T1000 (cell line): ENCODE measurements around the gene DOC2A.

ENCODE experiments used
- DNase-seq: peaks from one replicate; lab custom pipeline; 2025; ENCODE audit warnings: mixed read lengths; lab: John Stamatoyannopoulos, UW

Gene DOC2A

GRCh38 chr16:29989111-29989858, 21.5 kb downstream of the DOC2A start:
- no peak for DNase-seq

DNA sequence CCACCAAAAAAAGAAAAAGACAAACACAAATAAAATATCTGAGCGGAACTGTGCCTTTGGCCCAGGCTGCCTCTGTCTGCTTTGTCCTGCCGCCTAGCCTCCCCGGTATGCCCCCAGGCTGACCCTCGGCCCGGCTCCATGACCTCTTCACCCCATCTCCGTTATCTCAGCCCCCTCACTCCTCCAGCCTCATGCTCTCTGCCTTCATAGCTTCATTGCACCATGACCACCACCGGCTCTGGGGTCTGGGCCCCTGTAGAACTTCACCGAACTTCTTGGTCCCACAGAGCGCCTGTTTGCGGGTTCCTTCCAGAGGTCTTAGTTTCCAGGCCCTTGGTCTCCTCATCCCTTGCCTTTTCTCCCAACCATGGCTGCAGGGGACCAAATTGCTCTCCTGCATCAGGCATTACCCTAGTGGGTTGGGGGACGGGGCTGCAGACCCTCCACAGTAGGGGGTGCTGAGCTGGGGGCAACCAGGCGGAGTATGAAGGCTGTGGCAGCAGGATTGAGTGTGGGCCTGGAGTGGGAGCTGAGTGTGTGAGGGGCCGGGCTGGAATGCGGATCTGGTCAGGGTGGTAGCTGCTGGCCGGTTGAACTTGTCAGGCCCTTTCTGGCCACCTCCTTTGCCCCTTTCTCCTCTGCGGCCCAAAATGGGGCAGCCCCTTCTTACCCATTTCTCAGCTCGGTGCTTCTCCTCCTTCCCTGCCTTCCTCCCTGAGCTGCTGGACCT, 22.3 kb downstream of the DOC2A start:
- DNase-seq = no peak

DNA sequence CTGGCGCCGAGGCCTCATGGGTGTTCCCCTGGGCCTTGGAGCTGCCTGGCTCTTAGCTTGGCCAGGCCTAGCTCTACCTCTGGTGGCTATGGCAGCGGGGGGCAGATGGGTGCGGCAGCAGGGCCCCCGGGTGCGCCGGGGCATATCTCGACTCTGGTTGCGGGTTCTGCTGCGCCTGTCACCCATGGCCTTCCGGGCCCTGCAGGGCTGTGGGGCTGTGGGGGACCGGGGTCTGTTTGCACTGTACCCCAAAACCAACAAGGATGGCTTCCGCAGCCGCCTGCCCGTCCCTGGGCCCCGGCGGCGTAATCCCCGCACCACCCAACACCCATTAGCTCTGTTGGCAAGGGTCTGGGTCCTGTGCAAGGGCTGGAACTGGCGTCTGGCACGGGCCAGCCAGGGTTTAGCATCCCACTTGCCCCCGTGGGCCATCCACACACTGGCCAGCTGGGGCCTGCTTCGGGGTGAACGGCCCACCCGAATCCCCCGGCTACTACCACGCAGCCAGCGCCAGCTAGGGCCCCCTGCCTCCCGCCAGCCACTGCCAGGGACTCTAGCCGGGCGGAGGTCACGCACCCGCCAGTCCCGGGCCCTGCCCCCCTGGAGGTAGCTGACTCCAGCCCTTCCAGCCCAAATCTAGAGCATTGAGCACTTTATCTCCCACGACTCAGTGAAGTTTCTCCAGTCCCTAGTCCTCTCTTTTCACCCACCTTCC, 23.3 kb downstream of the DOC2A start:
- no peak for DNase-seq

DNA sequence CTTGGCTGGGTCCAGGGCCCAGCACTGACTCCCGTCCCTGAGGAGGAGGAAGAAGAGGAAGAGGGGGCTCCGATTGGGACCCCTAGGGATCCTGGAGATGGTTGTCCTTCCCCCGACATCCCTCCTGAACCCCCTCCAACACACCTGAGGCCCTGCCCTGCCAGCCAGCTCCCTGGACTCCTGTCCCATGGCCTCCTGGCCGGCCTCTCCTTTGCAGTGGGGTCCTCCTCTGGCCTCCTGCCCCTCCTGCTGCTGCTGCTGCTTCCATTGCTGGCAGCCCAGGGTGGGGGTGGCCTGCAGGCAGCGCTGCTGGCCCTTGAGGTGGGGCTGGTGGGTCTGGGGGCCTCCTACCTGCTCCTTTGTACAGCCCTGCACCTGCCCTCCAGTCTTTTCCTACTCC, 23.9 kb downstream of the DOC2A start:
- DNase-seq = no peak

DNA sequence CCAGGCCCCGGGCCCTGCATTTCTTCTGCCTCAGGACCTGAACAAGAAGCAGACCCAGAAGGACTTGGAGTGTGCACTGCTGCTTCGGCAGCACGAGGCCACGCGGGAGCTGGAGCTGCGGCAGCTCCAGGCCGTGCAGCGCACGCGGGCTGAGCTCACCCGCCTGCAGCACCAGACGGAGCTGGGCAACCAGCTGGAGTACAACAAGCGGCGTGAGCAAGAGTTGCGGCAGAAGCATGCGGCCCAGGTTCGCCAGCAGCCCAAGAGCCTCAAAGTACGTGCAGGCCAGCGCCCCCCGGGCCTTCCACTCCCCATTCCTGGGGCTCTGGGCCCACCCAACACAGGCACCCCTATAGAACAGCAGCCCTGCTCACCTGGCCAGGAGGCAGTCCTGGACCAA, 24.6 kb downstream of the DOC2A start:
- no peak for DNase-seq

GRCh38 chr16:29985271-29985811, 25.5 kb downstream of the DOC2A start:
- DNase-seq = no peak

DNA sequence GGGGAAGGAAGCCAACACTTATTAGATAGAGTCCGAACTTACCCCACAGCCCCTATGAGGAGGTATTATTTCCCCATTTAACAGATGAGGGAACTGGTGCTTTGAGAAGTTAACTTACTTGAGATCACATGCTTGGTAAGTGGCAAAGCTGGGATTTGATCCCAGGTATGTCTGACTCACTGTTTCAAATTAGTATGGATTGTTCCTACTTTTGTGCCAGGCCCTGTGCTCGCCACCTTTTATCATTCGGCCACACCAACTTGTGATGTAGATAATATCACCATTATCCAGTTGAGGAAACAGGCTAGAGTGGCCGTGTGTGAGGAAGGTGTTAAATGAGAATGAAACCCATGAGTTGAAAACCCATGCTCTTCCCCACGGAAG, 26.1 kb downstream of the DOC2A start:
- DNase-seq = no peak

DNA sequence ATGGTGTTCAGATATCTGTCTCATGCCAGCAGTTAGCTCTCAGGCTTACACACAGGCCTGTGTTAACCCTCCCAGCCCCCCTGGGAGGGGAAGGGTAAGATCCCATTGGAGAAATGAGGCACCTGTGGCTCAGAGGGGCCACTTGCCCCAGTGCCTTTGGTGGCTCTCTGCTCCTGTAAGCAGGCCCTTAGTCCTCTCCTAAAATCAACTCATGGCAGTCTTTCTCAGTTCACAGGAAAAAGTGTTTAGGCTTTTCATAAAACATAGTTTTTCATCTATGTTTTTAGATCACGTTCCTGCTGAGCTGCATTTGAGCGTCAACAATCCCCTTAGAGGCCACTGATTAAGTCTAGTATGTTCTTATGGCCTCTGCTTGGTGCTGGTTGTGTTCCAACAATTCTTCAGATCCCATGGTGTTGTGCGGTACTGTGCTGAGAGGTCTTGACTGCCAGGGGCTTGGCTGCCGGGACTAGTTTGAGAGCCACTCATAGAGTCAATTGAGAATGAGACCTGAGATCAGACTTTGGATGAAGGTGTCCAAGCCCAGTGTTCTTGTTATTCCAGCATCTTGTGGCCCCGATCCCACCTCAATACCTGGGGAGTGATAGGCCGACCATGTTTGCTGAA, 26.6 kb downstream of the DOC2A start:
- DNase-seq = no peak

DNA sequence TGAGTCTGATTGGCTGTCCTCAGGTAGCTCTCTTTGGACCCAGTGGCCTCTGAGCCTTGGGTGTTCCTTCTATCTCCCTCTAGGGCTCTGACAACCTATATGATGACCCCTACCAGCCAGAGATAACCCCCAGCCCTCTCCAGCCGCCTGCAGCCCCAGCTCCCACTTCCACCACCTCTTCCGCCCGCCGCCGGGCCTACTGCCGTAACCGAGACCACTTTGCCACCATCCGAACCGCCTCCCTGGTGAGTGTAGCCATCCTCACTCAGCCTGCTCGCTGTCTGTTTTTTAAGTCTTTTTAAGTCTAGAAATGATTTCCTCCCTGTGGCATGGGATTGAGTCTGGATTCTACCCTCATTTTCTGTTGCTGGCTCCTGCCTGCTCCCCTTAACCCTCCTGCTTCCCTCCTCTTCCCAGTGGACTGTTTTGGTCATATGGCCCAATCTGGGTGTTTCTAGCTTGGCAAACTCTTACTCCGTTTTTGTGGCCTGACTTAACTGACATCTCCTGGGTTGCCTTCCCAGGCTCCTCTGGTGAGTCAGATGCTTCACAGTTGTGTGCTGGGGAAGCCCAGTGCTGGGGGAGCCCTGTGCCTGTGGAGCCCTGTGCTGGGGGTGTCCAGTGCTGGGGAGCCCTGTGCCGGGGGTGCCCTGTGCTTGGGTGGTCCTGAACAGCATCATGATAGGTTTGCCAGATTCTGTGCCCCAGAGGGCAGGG, 27.2 kb downstream of the DOC2A start:
- DNase-seq = no peak

DNA sequence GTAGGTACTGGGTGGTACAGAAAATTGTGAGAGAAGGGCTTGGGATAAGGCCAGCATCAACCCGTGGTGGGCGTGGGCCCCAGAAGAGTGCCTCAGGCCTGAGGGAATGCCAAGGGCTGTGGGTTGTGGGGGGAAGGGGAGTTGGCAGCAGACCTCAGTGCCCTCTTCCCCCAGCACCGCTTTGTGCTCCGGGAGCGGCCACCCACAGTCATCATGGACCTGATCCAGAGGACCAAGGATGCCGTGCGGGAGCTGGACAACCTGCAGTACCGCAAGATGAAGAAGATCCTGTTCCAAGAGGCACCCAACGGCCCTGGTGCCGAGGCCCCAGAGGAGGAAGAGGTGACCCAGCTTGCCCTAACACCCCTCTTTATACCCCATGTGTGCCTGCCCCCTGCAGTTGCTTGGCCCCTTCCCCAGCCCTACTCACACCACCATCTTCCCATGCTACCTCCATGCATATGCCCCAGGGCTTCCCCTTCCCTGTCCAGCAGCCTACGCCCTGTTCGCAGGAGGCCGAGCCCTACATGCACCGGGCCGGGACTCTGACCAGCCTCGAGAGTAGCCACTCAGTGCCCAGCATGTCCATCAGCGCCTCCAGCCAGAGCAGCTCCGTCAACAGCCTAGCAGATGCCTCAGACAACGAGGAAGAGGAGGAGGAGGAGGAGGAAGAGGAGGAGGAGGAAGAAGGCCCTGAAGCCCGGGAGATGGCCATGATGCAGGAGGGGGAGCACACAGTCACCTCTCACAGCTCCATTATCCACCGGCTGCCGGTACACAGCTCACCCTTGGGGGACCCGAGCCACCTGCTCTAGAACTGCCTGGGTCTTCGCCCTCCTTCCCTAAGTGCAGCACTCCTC, 28.0 kb downstream of the DOC2A start:
- no peak for DNase-seq

DNA sequence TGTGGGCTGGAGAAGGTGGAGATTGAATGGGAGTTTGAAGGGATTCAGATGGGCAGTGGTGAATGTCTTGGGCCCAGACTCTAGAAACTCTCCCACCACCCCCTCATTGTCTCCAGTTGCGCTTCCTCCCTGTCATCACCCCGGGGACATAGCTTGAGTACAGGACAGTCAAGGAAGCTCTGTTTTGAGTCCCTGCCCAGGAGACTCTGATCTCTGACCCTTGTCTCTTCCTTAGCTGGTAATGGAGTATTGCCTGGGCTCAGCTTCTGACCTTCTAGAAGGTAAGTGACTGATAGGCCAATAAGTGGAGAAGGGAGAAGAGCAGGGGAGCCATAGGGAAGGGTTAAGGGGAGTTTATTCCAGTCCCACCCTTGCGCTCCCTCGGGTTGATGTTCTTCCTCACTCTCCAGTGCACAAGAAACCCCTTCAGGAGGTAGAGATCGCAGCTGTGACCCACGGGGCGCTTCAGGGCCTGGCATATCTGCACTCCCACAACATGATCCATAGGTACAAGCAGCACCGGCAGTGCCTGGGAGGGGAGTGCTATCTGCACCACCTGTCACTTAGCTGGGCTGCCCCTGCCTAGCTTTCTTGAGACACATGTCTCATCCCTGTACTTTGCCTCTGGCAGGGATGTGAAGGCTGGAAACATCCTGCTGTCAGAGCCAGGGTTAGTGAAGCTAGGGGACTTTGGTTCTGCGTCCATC, 32.1 kb downstream of the DOC2A start:
- no peak for DNase-seq

GRCh38 chr16:29978081-29978480, 32.7 kb downstream of the DOC2A start:
- DNase-seq = no peak

DNA sequence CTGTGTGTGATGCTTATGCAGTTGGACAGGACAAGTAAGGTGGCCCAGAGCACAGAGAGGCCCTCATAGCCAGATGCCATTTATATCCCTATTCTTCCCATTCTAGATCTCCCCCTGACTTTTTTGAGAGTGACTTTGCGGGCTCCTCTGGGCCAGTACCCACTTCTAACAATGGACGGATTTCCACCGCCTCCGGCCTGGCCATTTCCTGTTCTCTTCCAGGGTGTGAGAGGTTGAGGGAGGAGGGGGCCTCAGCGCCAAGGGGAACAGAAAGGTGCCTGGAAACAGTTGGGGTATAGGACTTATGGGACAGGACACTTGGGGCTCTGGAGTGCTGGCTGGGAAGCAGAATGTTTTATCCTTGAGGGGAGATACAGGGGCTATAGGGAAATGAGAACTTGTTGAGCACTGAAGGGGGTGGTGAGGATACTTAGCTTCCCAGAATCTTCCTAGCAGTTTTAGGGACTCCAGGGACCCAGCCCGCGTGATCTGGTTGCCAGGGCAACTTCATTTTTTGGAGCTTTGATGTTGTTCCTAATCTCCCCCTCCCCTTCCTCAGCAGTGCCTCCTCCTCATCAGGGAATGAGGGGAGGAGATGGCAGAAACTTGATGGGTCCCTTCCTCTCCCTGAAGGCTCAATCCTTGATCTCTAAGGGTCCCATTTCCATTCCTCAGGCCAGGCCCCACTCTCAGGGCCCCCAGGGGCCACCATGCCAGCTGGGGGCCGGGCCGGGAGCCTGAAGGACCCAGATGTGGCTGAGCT, 33.6 kb downstream of the DOC2A start:
- no peak for DNase-seq

- DNase-seq = no peak
These were observed 34.9 kb downstream of the DOC2A start for GRCh38 chr16:29975811-29976511.

DNA sequence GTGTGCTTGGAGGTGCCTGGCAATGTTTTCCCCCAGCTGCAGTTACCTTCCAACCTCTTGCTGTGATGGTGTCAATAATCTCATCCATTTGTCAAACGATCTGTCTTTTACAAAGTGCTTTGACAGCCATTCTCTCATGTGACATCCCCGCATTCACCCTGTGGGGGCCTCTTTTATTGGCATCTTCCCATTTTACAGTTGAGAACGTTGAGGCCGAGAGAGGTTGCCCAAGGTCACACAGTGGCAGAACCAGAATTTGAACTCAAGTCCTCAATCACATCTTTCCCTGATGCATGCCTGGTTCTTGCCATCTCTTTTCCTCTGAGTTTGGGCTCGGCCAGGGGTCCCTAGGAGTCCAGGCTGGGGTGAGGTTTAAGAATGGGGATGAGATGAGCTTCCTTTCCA, 35.7 kb downstream of the DOC2A start:
- DNase-seq = no peak

GRCh38 chr16:29974291-29975133, 36.3 kb downstream of the DOC2A start:
- DNase-seq = no peak

- DNase-seq = peak; percentile 99
These were observed 37.2 kb downstream of the DOC2A start, which contains the start of gene TAOK2 for GRCh38 chr16:29973384-29974246. Gene TAOK2, plus strand, starts transcription at chr16:29973868. Its CDS starts 3,905 bp downstream, at chr16:29977773.
